D341Med (cell line): ENCODE results near the gene FAM161A.
"Not testable (repeated sequence)": the region's sequence is repeated elsewhere in the genome, so short reads cannot be mapped to it uniquely, and the experiment has no call there.

Source experiments
- DNase-seq: peaks from one replicate; pipeline ENCODE4 v3.0.0; 2012; ENCODE audit warnings: low spot score

The FAM161A gene

GRCh38 chr2:61834893-61835292 lies 19.0 kb downstream of the FAM161A start:
- no peak for DNase-seq

GRCh38 chr2:61833971-61834370 lies 19.9 kb downstream of the FAM161A start:
- DNase-seq, result no peak

GRCh38 chr2:61832183-61832841 lies 21.5 kb downstream of the FAM161A start:
- DNase-seq, result no peak

GRCh38 chr2:61822255-61822654 lies 31.6 kb downstream of the FAM161A start:
- no peak for DNase-seq

GRCh38 chr2:61816480-61817355 lies 37.1 kb downstream of the FAM161A start:
- no peak for DNase-seq

- DNase-seq, result no peak
Observed at GRCh38 chr2:61814539-61815160, 39.2 kb downstream of the FAM161A start.

- not testable (repeated sequence) for DNase-seq
Observed at GRCh38 chr2:61813314-61813713, 40.5 kb downstream of the FAM161A start.

- no peak for DNase-seq
Observed at GRCh38 chr2:61811821-61812220, 42.0 kb downstream of the FAM161A start.

- not testable (repeated sequence) for DNase-seq
Observed at GRCh38 chr2:61810203-61810602, 43.7 kb downstream of the FAM161A start.

- DNase-seq, result not testable (repeated sequence)
Observed at GRCh38 chr2:61808693-61809092, 45.2 kb downstream of the FAM161A start.

GRCh38 chr2:61807036-61807757 lies 46.7 kb downstream of the FAM161A start:
- no peak for DNase-seq

- no peak for DNase-seq
Observed at GRCh38 chr2:61802548-61802947, 51.3 kb downstream of the FAM161A start.

- DNase-seq, result no peak
Observed at GRCh38 chr2:61799099-61799498, 54.8 kb downstream of the FAM161A start.

GRCh38 chr2:61797446-61797845 lies 56.4 kb downstream of the FAM161A start:
- DNase-seq, result not testable (repeated sequence)

- DNase-seq, result no peak
Observed at GRCh38 chr2:61795408-61795807, 58.5 kb downstream of the FAM161A start.

GRCh38 chr2:61793389-61793836 lies 60.4 kb downstream of the FAM161A start:
- DNase-seq, result peak; percentile 81

GRCh38 chr2:61792355-61792890 lies 61.4 kb downstream of the FAM161A start:
- no peak for DNase-seq

GRCh38 chr2:61789807-61790602 lies 63.9 kb downstream of the FAM161A start:
- DNase-seq, result no peak

- no peak for DNase-seq
Observed at GRCh38 chr2:61787941-61788563, 65.8 kb downstream of the FAM161A start.

GRCh38 chr2:61786876-61787275 lies 67.0 kb downstream of the FAM161A start:
- no peak for DNase-seq

GRCh38 chr2:61785583-61785982 lies 68.3 kb downstream of the FAM161A start:
- no peak for DNase-seq
